Stimulated activated CD4-positive, alpha-beta T cell treated with anti-CD3 and anti-CD28 coated beads, Interleukin-4, amount 100 ng/mL, for 4 hours (primary cell): ENCODE data around the gene WDFY1.
"Not testable (repeated sequence)": the region's sequence is repeated elsewhere in the genome, so short reads cannot be mapped to it uniquely, and the experiment has no call there.

Experiments
- DNase-seq, 2 experiments: peaks; one replicate each; pipeline ENCODE4 v3.0.0-alpha.2; 2020

The WDFY1 gene

GRCh38 chr2:223890721-223891120 is 54.4 kb downstream of the WDFY1 start:
- no peak for DNase-seq

DNA sequence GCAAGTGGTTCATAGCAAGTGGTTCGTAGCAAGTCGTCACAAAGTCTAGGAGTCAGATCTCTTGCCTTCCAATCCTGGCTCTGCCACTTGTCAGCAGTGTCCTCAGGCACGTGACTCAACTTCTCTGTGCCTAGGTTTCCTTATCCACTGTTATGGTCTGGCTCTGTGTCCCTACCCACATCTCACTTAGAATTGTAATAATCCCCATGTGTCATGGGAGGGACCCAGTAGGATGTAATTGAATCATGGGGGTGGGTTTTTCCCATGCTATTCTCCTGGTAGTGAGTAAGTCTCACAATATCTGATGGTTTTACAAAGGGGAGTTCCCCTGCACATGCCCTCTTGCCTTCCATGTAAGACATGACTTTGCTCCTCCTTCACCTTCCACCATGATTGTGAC is 55.9 kb downstream of the WDFY1 start:
- no peak for DNase-seq

DNA sequence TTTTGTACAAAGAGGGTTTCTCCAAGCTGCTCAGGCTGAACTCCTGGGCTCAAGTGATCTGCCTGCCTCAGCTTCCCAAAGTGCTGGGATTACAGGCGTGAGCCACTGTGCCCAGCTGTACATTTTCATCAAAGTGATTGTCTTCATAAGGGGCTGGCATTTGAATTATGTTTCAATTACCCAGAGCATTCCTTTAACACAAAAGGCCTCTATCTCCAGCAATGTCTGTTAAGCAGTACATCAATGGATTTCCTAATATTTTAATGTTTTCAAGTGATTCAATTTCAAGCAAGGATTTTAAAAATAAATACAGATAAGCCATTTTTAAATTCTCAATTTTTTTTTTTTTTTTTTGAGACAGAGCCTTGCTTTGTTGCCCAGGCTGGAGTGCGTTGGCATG is 56.9 kb downstream of the WDFY1 start:
- no peak for DNase-seq

- no peak for DNase-seq
Measured at GRCh38 chr2:223887127-223887526, 58.0 kb downstream of the WDFY1 start.

DNA sequence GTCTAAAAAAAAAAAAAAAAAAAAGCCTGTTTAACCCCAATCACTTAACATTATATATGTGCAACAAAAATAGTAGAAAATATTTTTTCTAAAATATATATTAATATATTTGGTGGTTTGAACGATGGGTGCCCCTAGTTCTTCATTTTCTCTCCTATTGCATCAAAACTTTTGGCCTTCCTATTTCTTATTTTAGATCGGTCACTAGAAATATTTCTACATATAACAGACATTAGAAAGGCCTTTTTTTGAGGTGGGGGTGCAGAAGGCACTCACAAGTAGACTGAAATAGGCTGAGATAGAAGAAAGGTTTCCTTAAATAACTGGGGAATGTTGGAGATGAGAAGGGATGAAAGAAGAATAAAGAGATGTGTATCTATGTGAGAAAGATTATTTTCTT is 58.4 kb downstream of the WDFY1 start:
- DNase-seq, result no peak

DNA sequence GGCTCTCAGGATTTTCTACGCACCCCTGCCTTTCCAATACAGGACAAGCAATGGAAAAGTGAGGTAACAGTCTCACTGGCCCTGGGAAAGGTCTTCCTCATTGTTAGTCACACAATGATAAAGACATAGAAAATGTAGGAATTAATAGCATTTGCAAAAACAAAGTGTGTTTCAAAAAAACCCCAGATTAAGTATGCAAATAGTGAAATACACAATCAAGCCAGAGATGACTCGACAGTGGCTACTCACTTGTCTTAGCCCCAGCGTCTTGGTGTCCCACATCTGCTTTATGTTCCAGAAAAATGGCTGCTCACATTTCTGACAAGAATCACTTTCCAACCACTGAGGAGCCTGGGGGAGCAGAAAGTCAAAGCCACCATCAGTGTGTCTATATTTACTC is 60.7 kb downstream of the WDFY1 start:
- no peak for DNase-seq

DNA sequence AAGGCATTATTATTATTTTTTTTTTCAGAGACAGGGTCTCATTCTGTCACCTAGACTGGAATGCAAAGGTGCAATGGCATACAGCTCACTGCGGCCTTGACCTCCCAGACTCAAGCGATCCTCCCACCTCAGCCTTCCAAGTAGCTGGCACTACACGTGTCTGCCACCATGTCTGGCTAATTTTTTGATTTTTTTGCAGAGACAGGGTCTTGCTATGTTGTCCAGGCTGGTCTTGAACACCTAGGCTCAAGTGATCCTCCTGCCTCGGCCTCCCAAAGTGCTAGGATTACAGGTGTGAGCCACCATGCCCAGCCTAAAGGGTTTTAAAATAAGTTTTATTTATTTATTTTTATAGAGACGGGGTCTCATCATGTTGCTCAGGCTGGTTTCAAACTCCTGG is 62.4 kb downstream of the WDFY1 start:
- no peak for DNase-seq

DNA sequence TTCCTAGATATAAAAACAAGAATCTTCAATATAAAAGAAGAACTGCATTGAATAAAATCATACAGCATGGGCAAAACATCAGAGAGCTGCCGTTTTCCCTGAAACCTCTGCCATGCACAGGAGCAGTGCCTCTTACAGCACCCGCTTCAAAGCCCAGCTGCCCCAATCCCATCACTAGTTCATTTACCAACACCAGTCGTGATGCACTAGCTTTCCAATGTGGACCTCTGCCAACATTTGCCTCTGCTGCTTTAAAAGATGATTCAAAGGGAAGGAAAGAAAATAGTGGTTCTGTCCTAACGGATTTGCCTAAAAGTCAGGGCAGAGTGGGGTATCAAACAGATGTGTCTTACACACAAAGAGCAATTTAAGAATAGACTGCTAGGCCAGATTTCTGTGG is 64.3 kb downstream of the WDFY1 start:
- DNase-seq, result no peak

DNA sequence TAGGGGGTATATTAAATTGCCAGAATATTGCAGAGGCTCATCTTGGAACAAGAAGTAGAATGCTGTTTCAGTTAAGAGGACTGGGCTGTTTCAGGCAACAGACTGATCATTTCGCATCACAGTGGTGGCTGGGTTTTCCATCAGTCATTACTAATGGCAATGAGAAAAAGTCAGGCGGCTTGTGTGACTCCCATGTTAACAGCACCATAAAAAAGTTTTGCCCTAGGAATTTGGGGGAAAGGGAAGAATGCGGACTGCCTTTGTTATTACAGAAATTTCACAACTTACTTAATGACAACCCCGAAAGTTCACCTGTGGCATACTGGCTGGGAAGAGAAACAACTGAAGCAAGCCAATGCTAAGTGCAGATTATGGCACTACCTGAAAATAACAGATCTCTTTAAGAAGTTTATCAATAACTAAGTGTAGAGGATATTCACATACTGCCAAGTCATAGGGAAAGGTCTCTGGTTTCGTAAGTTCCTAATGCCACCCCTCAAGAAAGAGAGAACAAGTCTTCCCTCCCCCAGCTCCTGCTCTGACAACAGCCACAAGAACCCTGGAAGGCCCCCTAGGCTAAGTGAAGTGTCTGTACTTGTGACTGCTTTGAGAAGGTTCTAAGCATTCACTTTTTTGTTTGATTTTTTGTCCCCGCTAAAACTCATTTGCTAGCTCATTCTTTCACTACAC is 67.3 kb downstream of the WDFY1 start:
- no peak for DNase-seq

DNA sequence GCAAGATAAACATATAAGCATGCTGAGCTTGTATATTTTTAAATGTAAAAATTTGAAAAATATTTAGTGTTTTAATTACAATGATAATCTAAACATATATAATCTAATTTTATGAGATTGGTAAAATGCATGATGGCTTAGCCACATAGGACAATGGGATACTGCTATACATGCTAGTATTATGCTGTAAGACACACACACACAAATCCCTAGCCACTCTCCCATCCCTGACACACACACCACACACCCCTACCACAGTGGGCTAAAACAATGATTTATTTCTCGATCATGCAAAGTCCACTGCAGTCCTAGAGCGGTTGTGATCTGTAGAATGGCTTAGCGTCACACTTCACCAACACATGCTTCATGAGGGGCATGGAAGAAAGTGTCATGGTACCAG is 71.5 kb downstream of the WDFY1 start:
- no peak for DNase-seq

- not testable (repeated sequence) for DNase-seq
Measured at GRCh38 chr2:223872772-223873171, 72.4 kb downstream of the WDFY1 start.

- DNase-seq, result not testable (repeated sequence)
Measured at GRCh38 chr2:223871661-223872060, 73.5 kb downstream of the WDFY1 start.

DNA sequence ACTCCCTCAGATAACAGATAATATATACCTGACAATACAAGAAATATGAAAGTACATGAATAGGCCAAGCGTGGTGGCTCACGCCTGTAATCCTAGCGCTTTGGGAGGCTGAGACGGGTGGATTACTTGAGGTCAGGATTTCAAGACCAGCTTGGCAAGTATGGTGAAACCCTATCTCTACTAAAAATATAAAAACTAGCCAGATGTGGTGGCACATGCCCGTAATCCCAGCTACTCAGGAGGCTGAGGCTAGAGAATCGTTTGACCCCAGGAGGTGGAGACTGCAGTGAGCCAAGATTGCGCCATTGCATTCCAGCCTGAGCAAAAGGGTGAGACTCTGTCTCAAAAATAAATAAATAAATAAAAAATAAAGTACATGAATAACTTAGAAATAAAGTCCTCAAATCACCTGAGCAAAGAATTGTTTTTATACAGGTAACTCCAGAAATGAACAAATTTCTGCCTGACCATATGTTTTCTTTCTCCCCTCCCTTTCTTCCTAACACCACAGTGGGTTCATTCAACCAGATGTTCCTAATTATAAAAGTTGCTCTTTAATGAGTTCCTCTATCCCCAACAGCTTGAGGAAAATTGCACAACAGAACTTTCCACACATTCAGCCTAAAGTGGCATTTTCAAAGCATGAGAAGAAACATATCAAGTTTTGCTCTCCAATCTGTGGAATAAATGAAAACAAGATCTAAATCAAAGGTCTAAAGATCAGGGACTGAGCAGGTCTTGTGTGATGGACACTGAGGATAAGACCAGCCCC is 74.1 kb downstream of the WDFY1 start:
- DNase-seq, result no peak

DNA sequence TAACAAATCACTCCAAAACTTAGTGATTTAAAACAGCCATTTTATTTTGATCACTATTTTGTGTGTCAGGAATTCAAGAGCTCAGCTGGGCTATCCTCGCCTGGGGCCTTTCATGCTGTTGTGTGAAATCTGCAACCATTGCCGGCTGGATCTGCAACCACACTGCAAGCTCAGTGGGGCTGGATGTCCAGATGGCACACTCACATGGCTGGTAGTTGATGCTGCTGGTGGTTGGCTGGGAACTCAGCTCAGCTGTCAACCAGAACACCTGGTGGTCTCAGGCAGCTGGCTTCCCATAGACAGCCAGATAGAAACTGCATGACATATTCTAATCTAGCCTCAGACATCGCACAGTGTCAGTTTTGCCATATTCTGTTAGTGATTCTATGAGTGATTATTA is 77.1 kb downstream of the WDFY1 start:
- DNase-seq, result no peak

DNA sequence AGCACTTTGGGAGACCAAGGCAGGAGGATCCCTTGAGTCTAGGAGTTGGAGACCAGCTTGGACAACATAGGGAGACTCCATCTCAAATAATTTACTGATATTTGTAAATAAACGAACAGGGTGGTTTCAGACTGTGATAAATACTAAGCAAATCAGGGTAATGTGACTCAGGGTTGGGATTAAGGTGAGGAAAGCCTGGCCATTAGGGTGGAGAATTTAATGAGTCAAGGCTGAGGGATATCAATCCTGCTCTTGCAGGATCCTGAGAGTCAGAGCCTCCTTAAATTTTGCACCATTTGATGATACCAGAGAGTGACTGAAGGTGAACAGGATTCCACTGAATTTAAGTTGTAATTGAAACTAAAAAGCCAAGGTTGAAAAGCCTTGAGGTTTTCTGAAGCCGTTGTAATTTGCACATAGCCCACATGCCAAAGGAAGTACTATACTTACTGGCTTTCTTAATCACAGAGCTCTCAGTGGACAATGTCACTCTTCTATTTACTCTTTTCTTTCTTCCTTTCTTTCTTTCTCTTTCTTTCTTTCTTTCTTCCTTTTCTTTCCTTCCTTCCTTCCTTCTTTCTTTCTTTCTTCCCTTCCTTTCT is 79.1 kb downstream of the WDFY1 start:
- DNase-seq, result no peak

DNA sequence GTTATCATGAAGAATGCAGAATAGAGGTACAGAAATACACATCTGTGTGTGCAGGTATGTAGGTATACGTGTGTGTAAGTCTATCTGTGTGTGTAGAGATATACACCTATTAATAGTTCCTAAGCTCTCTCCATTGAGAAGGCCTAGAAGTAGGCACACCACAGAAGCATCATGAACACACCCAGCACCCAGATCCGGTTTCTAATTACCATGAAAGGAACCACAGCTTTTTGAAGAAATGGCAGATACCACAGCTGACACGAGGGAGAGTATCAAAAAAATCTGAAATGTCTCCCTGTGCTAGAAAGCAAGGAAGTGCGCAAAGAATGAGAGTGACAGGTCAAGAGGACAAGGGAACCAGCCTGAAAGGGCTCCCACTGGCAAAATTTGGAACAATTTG is 80.0 kb downstream of the WDFY1 start:
- no peak for DNase-seq

DNA sequence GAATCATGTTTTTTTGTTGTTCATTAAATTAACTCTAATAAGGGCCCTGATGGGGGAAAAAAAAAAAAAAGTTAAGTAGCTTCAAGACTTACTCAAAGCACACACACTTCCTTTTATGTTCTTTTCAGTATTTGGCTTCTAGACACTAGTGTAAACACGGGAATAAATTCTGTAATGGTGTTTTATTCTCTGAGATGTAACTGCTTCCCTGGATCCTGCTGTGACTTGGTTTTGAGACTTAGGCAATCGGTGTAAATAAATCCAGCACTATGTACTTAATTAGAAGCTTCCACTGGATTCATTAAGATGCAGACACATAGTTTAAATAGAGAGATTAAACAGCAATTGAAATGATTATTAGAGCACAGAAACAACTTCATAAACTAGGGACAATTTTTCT is 81.6 kb downstream of the WDFY1 start:
- no peak for DNase-seq

DNA sequence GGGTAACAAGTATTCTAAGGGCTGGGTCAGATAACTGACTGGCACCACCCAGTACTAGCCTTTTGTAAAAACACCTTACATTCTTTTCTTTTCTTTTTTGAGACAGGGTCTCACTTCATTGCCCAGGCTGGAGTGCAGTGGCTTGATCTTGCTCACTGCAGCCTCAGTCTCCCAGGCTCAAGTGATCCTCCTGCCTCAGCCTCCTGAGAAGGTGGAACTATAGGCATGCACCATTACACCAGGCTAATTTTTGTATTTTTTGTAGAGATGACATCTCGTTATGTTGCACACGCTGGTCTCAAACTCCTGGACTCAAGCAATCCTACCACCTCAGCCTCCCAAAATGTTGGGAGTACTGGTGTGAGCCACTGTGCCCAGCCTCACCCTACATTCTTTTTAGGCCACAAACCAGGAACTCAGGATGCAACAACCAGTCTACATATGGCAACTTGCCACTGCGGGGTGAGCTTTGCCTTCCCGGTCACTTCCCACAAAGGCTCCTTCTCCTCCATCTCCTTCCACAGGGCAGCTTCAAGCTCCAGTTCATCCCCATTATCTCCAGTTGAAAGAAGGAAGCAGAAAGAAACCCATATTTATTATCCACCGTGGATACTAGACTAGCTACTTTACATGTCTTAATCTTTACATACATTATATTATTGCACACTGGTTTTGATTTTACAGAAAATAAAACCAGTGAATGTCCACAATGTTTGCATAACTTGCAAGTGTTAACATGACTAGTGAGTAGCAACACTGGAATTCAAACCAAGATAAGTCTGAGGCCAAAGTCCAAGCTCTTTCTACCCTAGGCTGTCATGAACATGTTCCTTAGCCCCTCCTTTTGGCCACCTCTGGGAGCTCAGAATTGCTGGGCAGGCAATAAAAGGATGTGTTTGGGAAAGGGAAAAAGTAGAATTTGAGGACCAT is 84.1 kb downstream of the WDFY1 start:
- DNase-seq, result no peak

GRCh38 chr2:223859070-223859469 is 86.1 kb downstream of the WDFY1 start:
- no peak for DNase-seq

DNA sequence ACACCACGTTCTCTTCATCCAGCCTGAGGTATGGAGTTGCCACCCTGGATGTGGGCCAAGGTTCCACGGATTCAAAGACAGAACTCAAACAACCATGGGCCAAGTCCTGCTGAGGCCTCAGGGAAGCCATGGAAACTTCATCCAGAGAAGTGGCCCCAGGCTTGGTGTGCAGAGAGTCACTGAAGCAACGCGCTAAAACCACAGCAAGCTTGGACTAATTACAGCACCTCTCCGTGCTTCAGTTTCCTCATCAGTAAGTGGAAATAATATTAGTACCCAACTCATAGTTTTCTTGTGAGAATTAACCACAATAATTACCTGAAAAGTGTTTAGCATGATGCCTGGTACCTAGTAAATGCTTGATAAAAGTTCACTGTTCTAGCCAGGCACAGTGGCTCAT is 88.6 kb downstream of the WDFY1 start:
- DNase-seq, result no peak

GRCh38 chr2:223856021-223856420 is 89.1 kb downstream of the WDFY1 start:
- no peak for DNase-seq

DNA sequence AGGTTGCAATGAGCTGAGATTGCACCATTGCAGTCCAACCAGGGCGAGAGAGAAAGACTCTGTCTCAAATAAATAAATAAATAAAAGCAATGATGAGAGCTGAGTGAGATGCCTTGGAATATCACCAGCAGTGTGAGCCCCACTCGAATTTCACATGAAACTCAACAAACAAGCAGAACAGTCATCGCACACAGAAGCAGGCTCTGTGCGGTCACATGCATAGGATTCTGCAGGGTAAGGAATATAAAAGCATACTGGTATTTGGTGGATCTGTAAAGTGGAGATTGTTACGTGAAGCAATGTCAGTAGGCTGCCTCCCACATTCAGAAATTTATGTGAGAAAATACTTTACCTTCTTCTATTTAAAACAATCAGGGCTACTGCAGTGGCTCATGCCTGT is 89.7 kb downstream of the WDFY1 start:
- DNase-seq, result no peak

DNA sequence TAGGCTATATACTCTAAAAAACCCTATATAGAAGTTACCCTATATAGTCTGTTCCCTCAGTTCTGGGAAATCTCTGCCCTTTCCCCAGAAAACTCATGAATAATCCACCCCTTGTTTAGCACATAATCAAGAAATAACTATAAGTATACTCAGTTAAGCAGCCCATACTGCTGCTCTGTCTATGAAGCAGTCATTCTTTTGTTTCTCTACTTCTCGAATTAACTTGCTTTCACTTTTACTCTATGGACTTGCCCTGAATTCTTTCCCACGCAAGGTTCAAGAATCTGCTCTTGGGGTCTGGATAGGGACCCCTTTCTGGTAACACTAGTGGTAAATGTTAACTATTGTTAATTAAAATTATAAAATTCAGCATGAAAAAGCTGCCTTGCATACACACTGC is 90.4 kb downstream of the WDFY1 start:
- DNase-seq, result no peak
